HepG2 (cell line): ENCODE measurements around the gene CFAP99. TPM values are rescaled to one million over a fixed set of nuclear protein-coding genes. Genes with fewer than 3 reads are reported as not detected.

Experiments
- CCAR2 ChIP-seq: fragments of 200-400 bp; formaldehyde crosslinking; optimal IDR thresholded peaks from 2 replicates; pipeline ENCODE3; 2018; ENCODE audit warnings: low read depth, mild to moderate bottlenecking, low read length, moderate library complexity
- DMAP1 ChIP-seq: IDR thresholded peaks from 2 replicates; pipeline ENCODE4 v1.6.1; 2016
- MXI1 ChIP-seq: IDR thresholded peaks from 3 replicates; pipeline ENCODE4 v1.6.1; 2012; ENCODE audit warnings: low read depth, low read length, inconsistent platforms, borderline replicate concordance
- NCOA5 ChIP-seq: sonication (generic); formaldehyde crosslinking; IDR thresholded peaks from 2 replicates; pipeline ENCODE4 v1.4.0; 2020; ENCODE audit warnings: missing genetic modification reagents
- NFE2 ChIP-seq: sonication (generic); formaldehyde crosslinking; IDR thresholded peaks from 2 replicates; pipeline ENCODE4 v1.4.0; 2020; ENCODE audit warnings: missing genetic modification reagents
- NFYB ChIP-seq: sonication (generic); formaldehyde crosslinking; IDR thresholded peaks from 2 replicates; pipeline ENCODE4 v1.4.0; 2020; ENCODE audit warnings: missing genetic modification reagents
- NR2C2 ChIP-seq: sonication (generic); formaldehyde crosslinking; IDR thresholded peaks from 2 replicates; pipeline ENCODE4 v1.4.0; 2020; ENCODE audit warnings: missing genetic modification reagents, mild to moderate bottlenecking, moderate library complexity, borderline replicate concordance
- NR2F1 ChIP-seq, 2 experiments: fragments of 450-650 bp in 1 of 2; formaldehyde crosslinking in 1 of 2; IDR thresholded peaks; 2 replicates each; pipeline versions ENCODE4 v1.5.0 to v1.6.1; 2016 to 2020; ENCODE audit warnings: mild to moderate bottlenecking in 1 of 2, missing compliant biosample characterization in 1 of 2, missing genetic modification reagents in 1 of 2, moderate library complexity in 1 of 2
- PRPF4 ChIP-seq: fragments of 200-400 bp; formaldehyde crosslinking; IDR thresholded peaks from 2 replicates; pipeline ENCODE4 v1.6.1; 2016; ENCODE audit warnings: low read length, low read depth; ENCODE audit not compliant: poor library complexity, severe bottlenecking
- RBAK ChIP-seq: sonication (generic); formaldehyde crosslinking; IDR thresholded peaks from 2 replicates; pipeline ENCODE4 v1.5.1; 2020; ENCODE audit warnings: mild to moderate bottlenecking, missing genetic modification reagents
- REL ChIP-seq: sonication (generic); formaldehyde crosslinking; conservative IDR thresholded peaks from 2 replicates; pipeline ENCODE4 v1.8.0; 2022; ENCODE audit warnings: mild to moderate bottlenecking, missing genetic modification reagents, moderate library complexity
- SOX6 ChIP-seq, 2 experiments: fragments of 450-650 bp in 1 of 2; sonication (generic) in 1 of 2; formaldehyde crosslinking in 1 of 2; IDR thresholded peaks; 2 replicates each; pipeline versions ENCODE4 v1.4.0 to v1.6.1; 2017 to 2020; ENCODE audit warnings: antibody characterized with exemption in 1 of 2, mild to moderate bottlenecking in 1 of 2, missing genetic modification reagents in 1 of 2
- WIZ ChIP-seq: sonication (generic); formaldehyde crosslinking; IDR thresholded peaks from 2 replicates; pipeline ENCODE4 v1.5.1; 2020; ENCODE audit warnings: mild to moderate bottlenecking, missing genetic modification reagents
- YY1 ChIP-seq: IDR thresholded peaks from 2 replicates; pipeline ENCODE4 v1.6.1; 2011; ENCODE audit warnings: low read length, low read depth, moderate library complexity, mild to moderate bottlenecking; ENCODE audit not compliant: insufficient read depth, insufficient replicate concordance
- ZNF24 ChIP-seq: fragments of 450-650 bp; IDR thresholded peaks from 2 replicates; pipeline ENCODE4 v1.6.1; 2017; ENCODE audit warnings: antibody characterized with exemption, mild to moderate bottlenecking
- ZNF264 ChIP-seq: sonication (generic); formaldehyde crosslinking; IDR thresholded peaks from 2 replicates; pipeline ENCODE4 v1.4.0; 2020; ENCODE audit warnings: missing genetic modification reagents
- ZNF282 ChIP-seq: fragments of 450-650 bp; IDR thresholded peaks from 2 replicates; pipeline ENCODE4 v1.6.1; 2018; ENCODE audit not compliant: partially characterized antibody
- ZNF329 ChIP-seq: sonication (generic); formaldehyde crosslinking; IDR thresholded peaks from 2 replicates; pipeline ENCODE4 v1.9.0; 2021; ENCODE audit warnings: low read depth, mild to moderate bottlenecking, missing genetic modification reagents
- ZNF333 ChIP-seq: sonication (generic); formaldehyde crosslinking; IDR thresholded peaks from 2 replicates; pipeline ENCODE4 v1.4.0; 2020; ENCODE audit warnings: mild to moderate bottlenecking, missing genetic modification reagents, borderline replicate concordance
- ZNF383 ChIP-seq: sonication (generic); formaldehyde crosslinking; IDR thresholded peaks from 2 replicates; pipeline ENCODE4 v1.4.0; 2020; ENCODE audit warnings: missing genetic modification reagents, mild to moderate bottlenecking, borderline replicate concordance
- ZNF546 ChIP-seq: sonication (generic); formaldehyde crosslinking; conservative IDR thresholded peaks from 2 replicates; pipeline ENCODE4 v1.8.1; 2023; ENCODE audit warnings: mild to moderate bottlenecking, missing genetic modification reagents
- ZNF549 ChIP-seq: sonication (generic); formaldehyde crosslinking; IDR thresholded peaks from 2 replicates; pipeline ENCODE4 v1.5.0; 2020; ENCODE audit warnings: missing genetic modification reagents
- ZNF563 ChIP-seq: sonication (generic); formaldehyde crosslinking; IDR thresholded peaks from 2 replicates; pipeline ENCODE4 v1.8.0; 2022; ENCODE audit warnings: mild to moderate bottlenecking, moderate library complexity, missing genetic modification reagents
- ZNF749 ChIP-seq: sonication (generic); formaldehyde crosslinking; IDR thresholded peaks from 2 replicates; pipeline ENCODE4 v1.8.0; 2022; ENCODE audit warnings: mild to moderate bottlenecking, missing genetic modification reagents, moderate library complexity, borderline replicate concordance
- polyA plus RNA-seq, 8 experiments: library from polyadenylated mRNA; depleted of rRNA in 3 of 8; stranded (reverse) in 7 of 8; unstranded in 1 of 8; fragments of >200 nt; fragmentation: Illumina TruSeq in 4 of 8; extraction: Trizol in 4 of 8; gene quantifications; 2 replicates each; pipeline versions ENCODE4 v1.2.1 to v1.2.3, GENCODE V29; 2011 to 2016; ENCODE audit warnings: low read depth in 4 of 8, missing spikeins in 1 of 8, mixed read lengths in 1 of 8; ENCODE audit not compliant: insufficient read depth in 1 of 8
- total RNA-seq, 5 experiments: library from RNA; depleted of rRNA; stranded (reverse); fragments of >200 nt; fragmentation: Illumina TruSeq; extraction: Trizol; gene quantifications; 2 replicates each; pipeline ENCODE4 v1.2.3, GENCODE V29; 2016; ENCODE audit warnings: low read depth in 1 of 5
- TF ChIP-seq, protein P1 (sequence below): sonication (generic); formaldehyde crosslinking; IDR thresholded peaks from 2 replicates; pipeline ENCODE4 v1.4.0; 2020; ENCODE audit warnings: missing genetic modification reagents
- TF ChIP-seq, protein P2 (sequence below): sonication (generic); formaldehyde crosslinking; IDR thresholded peaks from 2 replicates; pipeline ENCODE4 v1.4.0; 2020; ENCODE audit warnings: missing genetic modification reagents; ENCODE audit errors: not compliant biosample characterization
- TF ChIP-seq, protein P3 (sequence below): sonication (generic); formaldehyde crosslinking; IDR thresholded peaks from 2 replicates; pipeline ENCODE4 v1.5.1; 2020; ENCODE audit warnings: missing genetic modification reagents, mild to moderate bottlenecking, borderline replicate concordance

CFAP99 gene
- total and polyA plus RNA-seq, 2 of the 13 experiments (the other 11 are each of a cell fraction or from before 2014, with no cell fraction given), result not detected

DNA sequence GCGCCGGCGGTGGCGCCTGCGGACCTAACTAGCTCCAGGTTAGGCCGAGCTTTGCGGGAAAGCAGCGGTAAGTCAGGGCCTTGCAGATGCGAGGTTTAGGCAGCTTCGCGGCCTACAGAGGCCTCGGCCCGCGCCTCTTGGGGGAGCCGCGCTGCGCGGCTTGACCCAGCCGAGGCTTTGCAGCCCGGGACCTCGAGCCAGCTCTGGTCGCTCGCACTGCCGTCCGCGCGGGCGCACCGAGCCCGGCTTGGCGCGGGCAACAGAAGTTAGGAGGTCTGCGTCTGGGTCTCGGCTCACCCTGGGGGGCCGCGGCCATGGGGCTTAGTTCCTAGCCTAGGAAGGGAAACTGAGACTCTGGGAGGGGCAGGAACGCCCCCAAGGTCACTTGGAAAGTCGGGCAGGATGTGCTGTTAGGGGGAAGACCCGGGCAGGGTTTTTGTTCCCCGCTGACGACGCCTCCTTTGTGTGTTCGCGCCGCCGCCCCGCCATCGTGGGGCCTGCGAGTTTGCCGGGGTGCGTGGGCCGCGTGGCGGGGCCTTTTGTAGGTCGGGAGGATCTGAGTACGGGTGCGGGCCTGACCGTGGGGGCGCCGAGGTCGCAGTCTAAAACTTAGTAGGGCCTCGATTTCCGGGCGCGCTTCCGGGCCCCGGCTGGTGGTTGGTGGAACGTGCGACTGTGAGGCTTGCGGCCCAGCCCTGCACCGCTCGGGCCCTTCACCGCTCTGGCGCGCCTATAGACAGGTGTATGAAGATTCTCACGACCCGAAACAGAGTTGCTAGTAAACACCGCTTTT, 50.6 kb downstream of the CFAP99 start (continued):
- TF ChIP-seq WIZ (CRISPR knock-in tag) (no peak), DMAP1 (CRISPR knock-in tag) (peak; percentile 39), SOX6 (IDR thresholded peaks at IDR 0.05) (no peak), SOX6 (CRISPR knock-in tag; IDR thresholded peaks at IDR 0.05) (no peak), YY1 (peak; percentile 2), MXI1 (peak; percentile 41; the same call in 1 of the 3 replicates), ZNF749 (CRISPR knock-in tag) (no peak), ZNF546 (no peak), ZNF264 (CRISPR knock-in tag) (no peak), ZNF563 (CRISPR knock-in tag) (peak; percentile 66), NFYB (CRISPR knock-in tag) (no peak; the same call in 1 of the 2 replicates), NR2C2 (CRISPR knock-in tag) (no peak; the same call in none of the 2 replicates), ZNF549 (CRISPR knock-in tag) (no peak), ZNF24 (no peak), ZNF333 (CRISPR knock-in tag) (no peak), ZNF282 (no peak), PRPF4 (no peak), REL (CRISPR knock-in tag) (no peak), CCAR2 (no peak), NFE2 (CRISPR knock-in tag) (no peak), NCOA5 (no peak), ZNF383 (no peak), RBAK (CRISPR knock-in tag) (no peak), NR2F1 (CRISPR knock-in tag; IDR thresholded peaks at IDR 0.05) (no peak), ZNF329 (CRISPR knock-in tag) (peak; percentile 41)
- TF ChIP-seq, protein P1, sequence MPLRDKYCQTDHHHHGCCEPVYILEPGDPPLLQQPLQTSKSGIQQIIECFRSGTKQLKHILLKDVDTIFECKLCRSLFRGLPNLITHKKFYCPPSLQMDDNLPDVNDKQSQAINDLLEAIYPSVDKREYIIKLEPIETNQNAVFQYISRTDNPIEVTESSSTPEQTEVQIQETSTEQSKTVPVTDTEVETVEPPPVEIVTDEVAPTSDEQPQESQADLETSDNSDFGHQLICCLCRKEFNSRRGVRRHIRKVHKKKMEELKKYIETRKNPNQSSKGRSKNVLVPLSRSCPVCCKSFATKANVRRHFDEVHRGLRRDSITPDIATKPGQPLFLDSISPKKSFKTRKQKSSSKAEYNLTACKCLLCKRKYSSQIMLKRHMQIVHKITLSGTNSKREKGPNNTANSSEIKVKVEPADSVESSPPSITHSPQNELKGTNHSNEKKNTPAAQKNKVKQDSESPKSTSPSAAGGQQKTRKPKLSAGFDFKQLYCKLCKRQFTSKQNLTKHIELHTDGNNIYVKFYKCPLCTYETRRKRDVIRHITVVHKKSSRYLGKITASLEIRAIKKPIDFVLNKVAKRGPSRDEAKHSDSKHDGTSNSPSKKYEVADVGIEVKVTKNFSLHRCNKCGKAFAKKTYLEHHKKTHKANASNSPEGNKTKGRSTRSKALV (CRISPR knock-in tag), result no peak; the same call in 1 of the 2 replicates
- TF ChIP-seq, protein P2, sequence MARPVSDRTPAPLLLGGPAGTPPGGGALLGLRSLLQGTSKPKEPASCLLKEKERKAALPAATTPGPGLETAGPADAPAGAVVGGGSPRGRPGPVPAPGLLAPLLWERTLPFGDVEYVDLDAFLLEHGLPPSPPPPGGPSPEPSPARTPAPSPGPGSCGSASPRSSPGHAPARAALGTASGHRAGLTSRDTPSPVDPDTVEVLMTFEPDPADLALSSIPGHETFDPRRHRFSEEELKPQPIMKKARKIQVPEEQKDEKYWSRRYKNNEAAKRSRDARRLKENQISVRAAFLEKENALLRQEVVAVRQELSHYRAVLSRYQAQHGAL (CRISPR knock-in tag), result no peak
- TF ChIP-seq, protein P3, sequence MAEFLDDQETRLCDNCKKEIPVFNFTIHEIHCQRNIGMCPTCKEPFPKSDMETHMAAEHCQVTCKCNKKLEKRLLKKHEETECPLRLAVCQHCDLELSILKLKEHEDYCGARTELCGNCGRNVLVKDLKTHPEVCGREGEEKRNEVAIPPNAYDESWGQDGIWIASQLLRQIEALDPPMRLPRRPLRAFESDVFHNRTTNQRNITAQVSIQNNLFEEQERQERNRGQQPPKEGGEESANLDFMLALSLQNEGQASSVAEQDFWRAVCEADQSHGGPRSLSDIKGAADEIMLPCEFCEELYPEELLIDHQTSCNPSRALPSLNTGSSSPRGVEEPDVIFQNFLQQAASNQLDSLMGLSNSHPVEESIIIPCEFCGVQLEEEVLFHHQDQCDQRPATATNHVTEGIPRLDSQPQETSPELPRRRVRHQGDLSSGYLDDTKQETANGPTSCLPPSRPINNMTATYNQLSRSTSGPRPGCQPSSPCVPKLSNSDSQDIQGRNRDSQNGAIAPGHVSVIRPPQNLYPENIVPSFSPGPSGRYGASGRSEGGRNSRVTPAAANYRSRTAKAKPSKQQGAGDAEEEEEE, result no peak
